GM12891 (cell line): ENCODE measurements around the gene FSCN2.

Experiments
- POLR2A ChIP-seq: IDR thresholded peaks from 2 replicates; pipeline ENCODE4 v1.6.1; 2011; ENCODE audit warnings: low read depth, low read length, control low read depth
- POLR2AphosphoS5 ChIP-seq: IDR thresholded peaks from 2 replicates; pipeline ENCODE4 v1.6.1; 2011; ENCODE audit warnings: low read depth, low read length, control low read depth
- SPI1 ChIP-seq: IDR thresholded peaks from 2 replicates; pipeline ENCODE4 v1.6.1; 2011; ENCODE audit warnings: low read depth, low read length, control low read depth
- TAF1 ChIP-seq: IDR thresholded peaks from 2 replicates; pipeline ENCODE4 v1.6.1; 2011; ENCODE audit warnings: low read depth, low read length, control low read depth

- TF ChIP-seq POLR2AphosphoS5 = no peak
- no peak for TF ChIP-seq SPI1
- TF ChIP-seq POLR2A = no peak
- no peak for TF ChIP-seq TAF1
Observed at GRCh38 chr17:81527591-81528383, at the start of gene FSCN2.
